Left ventricle myocardium inferior (tissue), 1 donor: Measurements from ENCODE around the gene KRTAP10-10. TPM values are rescaled to one million over a fixed set of nuclear protein-coding genes. Genes with fewer than 3 reads are reported as not detected.
"Not testable (repeated sequence)": the region's sequence is repeated elsewhere in the genome, so short reads cannot be mapped to it uniquely, and the experiment has no call there.

ENCODE experiments used
- DNase-seq: peaks from one replicate; pipeline ENCODE4 v3.0.0-alpha.2; 2020
- H3K27ac ChIP-seq: fragments of 200-600 bp; replicated peaks from 2 replicates; pipeline ENCODE4 v1.8.0; 2021
- H3K27me3 ChIP-seq: fragments of 200-600 bp; 2 replicates; pipeline ENCODE4 v1.8.0; 2021; ENCODE audit warnings: low read depth
- H3K36me3 ChIP-seq: fragments of 200-600 bp; 2 replicates; pipeline ENCODE4 v1.8.0; 2021
- H3K4me1 ChIP-seq: fragments of 200-600 bp; 2 replicates; pipeline ENCODE4 v1.8.0; 2021
- H3K4me3 ChIP-seq: fragments of 200-600 bp; 2 replicates; pipeline ENCODE4 v1.8.0; 2021; ENCODE audit warnings: mild to moderate bottlenecking, moderate library complexity
- H3K9me3 ChIP-seq: fragments of 200-600 bp; replicated peaks from 2 replicates; pipeline ENCODE4 v1.8.0; 2021
- intact Hi-C: fragments of 100-400 bp; cut with micrococcal nuclease; formaldehyde crosslinking; loops from one replicate; pipeline ENCODE4 v1.11.0; 2022
- long read RNA-seq: library from polyadenylated mRNA; unstranded; transcript quantifications from one replicate; pipeline ENCODE4 v2.0.0, GENCODE V29; 2021
- total RNA-seq: library from RNA; stranded (reverse); fragmentation: NEBNext Ultra II Directional; extraction: Animal tissue kit (Norgen Biotek cat#: 25700); gene quantifications from one replicate; pipeline ENCODE4 v1.2.1, GENCODE V29; 2021
- TF ChIP-seq, protein P1 (sequence below): fragments of 200-600 bp; IDR thresholded peaks from 2 replicates; pipeline ENCODE4 v1.8.0; 2021; ENCODE audit warnings: antibody characterized with exemption, mild to moderate bottlenecking, borderline replicate concordance
- donor health status: DM: no; HTN: yes; CAD: no; lungs with severe emphysema.

The KRTAP10-10 gene, protein sequence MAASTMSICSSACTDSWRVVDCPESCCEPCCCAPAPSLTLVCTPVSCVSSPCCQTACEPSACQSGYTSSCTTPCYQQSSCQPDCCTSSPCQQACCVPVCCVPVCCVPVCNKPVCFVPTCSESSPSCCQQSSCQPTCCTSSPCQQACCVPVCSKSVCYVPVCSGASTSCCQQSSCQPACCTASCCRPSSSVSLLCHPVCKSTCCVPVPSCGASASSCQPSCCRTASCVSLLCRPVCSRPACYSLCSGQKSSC
- not detected for total RNA-seq
- long read RNA-seq = 0 reads

DNA sequence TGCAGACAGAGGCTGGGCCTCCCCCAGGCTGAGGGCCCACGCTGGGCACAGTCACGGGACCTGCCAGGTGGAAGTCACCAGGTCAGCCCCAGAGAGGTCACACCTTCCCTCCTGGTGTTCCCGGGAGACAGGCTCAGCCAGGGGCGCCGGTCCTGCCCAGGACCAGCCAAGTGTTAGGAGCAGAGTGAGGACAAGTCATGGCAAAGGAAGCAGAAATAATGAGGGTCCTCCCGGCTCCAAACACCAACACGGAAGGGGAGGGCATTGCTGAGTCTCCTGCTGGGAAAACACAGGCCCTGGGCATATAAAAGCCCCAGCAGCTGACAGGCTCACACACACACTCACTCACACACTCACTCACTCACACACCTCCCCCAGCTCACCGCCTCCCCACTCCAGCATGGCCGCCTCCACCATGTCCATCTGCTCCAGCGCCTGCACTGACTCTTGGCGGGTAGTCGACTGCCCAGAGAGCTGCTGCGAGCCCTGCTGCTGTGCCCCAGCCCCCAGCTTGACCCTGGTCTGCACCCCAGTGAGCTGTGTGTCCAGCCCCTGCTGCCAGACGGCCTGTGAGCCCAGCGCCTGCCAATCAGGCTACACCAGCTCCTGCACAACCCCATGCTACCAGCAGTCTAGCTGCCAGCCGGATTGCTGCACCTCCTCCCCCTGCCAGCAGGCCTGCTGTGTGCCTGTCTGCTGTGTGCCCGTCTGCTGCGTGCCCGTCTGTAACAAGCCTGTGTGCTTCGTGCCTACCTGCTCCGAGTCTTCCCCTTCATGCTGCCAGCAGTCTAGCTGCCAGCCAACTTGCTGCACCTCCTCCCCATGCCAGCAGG is at the start of gene KRTAP10-10:
Gene KRTAP10-10 (plus strand): TSS at position 339 of the 833 bp plus-strand sequence. CDS start 62 bp downstream, at position 401.
- H3K9me3 ChIP-seq = peaks cover 28% of the 10 kb centered on the region
- H3K4me3 ChIP-seq = no peak within 1 kb of the TSS
- intact Hi-C loops = no loop called here
- peaks cover 35% of the 10 kb centered on the region for H3K27me3 ChIP-seq
- no peak within 1 kb of the TSS for H3K27ac ChIP-seq
- TF ChIP-seq, protein P1, sequence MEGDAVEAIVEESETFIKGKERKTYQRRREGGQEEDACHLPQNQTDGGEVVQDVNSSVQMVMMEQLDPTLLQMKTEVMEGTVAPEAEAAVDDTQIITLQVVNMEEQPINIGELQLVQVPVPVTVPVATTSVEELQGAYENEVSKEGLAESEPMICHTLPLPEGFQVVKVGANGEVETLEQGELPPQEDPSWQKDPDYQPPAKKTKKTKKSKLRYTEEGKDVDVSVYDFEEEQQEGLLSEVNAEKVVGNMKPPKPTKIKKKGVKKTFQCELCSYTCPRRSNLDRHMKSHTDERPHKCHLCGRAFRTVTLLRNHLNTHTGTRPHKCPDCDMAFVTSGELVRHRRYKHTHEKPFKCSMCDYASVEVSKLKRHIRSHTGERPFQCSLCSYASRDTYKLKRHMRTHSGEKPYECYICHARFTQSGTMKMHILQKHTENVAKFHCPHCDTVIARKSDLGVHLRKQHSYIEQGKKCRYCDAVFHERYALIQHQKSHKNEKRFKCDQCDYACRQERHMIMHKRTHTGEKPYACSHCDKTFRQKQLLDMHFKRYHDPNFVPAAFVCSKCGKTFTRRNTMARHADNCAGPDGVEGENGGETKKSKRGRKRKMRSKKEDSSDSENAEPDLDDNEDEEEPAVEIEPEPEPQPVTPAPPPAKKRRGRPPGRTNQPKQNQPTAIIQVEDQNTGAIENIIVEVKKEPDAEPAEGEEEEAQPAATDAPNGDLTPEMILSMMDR = no peak
- no peaks in the 10 kb centered on the region for H3K36me3 ChIP-seq
- no peak for DNase-seq
- no peaks in the 10 kb centered on the region for H3K4me1 ChIP-seq

DNA sequence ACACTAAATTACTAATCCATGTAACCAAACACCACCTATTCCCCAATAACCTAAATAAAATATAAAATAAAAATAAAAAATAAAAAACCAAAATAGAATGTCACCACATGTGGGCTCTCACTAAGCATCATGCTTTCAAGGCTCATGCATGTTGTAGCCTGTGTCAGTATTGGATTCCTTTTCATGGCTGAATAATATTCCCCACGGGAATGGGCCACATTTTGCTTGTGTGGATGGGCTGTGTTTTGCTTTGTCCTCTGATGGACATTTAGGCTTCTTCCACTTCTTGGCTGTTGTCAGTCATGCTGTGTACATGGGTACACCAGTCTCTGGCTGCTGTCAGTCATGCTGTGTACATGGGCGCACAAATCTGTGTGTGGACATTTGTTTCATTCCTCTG is 48.1 kb upstream of the KRTAP10-10 start:
- Histone ChIP-seq H3K27me3 (peaks cover 43% of the 10 kb centered on the region), H3K9me3 (peaks cover 7% of the 10 kb centered on the region), H3K27ac (no peak overlapping the region), H3K36me3 (no peaks in the 10 kb centered on the region), H3K4me3 (no peak overlapping the region), H3K4me1 (peaks cover 11% of the 10 kb centered on the region)
- TF ChIP-seq, protein P1 = no peak
- intact Hi-C loops = no loop called here
- DNase-seq = no peak

DNA sequence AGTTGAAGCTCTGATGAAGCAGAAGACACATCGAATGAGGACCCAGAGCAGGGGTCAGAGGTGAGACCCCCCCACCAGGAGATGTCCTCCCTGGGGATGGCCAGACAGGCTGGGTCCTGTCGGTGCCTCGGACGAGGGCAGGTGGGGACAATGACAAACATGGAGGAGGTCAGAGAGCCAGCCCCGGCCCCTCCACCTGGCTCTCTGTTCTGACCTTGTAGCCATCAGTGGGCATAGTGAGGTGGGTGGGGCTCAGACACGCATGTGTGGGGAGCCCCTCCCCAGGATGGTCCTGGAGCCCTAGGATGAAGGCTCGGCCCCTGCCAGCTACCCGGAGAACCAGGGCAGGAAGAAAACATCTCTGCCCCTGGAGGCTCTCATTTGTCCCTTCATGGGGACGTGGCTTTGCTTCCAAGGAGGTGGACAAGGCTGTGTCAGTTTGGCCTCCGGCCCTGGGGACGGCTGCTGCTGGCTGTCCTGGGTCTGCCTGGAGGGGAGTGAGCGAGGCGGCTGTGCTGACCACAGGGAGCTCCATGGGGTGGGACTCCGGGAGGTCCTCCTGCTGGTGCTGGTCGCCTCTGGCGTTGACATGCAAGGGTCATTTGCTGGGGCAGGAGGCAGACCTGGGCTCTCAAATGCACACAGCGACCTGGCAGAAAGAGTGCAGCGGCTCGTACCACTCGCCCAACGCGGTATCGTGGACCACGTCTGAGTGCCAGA is 47.4 kb upstream of the KRTAP10-10 start:
- H3K36me3 ChIP-seq = no peaks in the 10 kb centered on the region
- peaks cover 8% of the 10 kb centered on the region for H3K4me1 ChIP-seq
- DNase-seq = no peak
- intact Hi-C loops = no loop called here
- no peak overlapping the region for H3K4me3 ChIP-seq
- peaks cover 7% of the 10 kb centered on the region for H3K9me3 ChIP-seq
- no peak overlapping the region for H3K27ac ChIP-seq
- TF ChIP-seq, protein P1 = no peak
- peaks cover 37% of the 10 kb centered on the region for H3K27me3 ChIP-seq

DNA sequence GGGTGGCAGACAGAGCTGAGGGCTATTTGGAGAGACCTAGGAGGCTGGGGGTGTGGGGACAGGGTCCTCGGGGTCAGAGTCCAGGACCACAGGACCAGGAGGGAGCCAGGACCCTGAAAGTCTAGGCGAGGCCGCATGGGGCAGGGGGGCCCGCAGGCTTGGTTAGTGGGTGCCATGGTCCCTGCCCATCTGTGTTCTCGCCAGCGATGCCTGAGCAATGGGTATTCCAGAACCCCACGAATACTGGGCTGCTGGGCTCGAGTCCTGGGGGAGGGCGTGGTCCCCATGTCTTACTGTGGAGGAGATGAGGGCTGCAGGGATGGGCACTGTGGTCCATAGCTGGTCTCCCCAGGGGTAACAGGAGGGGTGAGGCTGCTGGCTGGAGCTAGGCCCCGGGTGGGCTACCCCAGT is 46.8 kb upstream of the KRTAP10-10 start:
- intact Hi-C loops = no loop called here
- Histone ChIP-seq H3K4me1 (peaks cover 8% of the 10 kb centered on the region), H3K9me3 (peaks cover 7% of the 10 kb centered on the region), H3K27ac (no peak overlapping the region), H3K4me3 (no peak overlapping the region), H3K36me3 (no peaks in the 10 kb centered on the region), H3K27me3 (peaks cover 37% of the 10 kb centered on the region)
- TF ChIP-seq, protein P1 = no peak
- DNase-seq = no peak

DNA sequence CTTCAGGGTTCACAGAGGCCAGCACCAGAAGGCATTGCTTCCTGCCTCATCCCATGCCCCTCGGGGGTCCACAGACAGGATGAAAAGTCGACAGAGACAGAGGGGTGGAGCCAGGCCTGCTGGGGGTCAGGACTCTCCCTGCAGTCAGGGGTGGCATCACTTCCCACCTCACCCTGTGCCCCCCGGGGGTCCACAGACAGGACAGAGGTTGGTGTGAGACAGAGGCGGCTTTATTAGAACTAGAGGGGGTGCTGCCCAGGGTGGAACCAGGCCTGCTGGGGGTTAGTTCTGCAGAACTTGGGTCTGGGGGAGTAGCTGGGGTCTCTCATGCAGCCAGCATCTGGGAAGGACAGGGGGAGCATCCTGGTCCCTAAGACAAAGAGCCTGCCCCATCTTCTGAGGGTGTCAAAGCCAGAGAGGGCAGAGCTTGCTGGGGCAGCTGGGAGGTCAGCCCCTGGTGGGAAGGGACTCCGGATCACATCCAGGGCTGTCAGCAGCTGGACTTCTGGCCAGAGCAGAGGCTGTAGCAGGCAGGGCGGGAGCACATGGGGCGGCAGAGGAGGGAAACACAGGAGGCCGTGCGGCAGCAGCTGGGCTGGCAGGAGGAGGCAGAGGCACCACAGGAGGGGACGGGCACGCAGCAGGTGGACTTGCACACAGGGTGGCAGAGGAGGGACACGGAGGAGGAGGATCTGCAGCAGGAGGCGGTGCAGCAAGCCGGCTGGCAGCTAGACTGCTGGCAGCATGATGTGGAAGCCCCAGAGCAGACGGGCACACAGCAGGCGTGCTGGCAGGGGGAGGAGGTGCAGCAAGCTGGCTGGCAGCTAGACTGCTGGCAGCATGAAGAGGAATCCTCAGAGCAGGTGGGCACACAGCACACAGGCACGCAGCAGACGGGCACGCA is 46.0 kb upstream of the KRTAP10-10 start:
- H3K36me3 ChIP-seq, H3K9me3 ChIP-seq, H3K4me3 ChIP-seq, H3K4me1 ChIP-seq, DNase-seq, H3K27ac ChIP-seq, intact Hi-C loops: not testable (repeated sequence)
- peaks cover 32% of the 10 kb centered on the region for H3K27me3 ChIP-seq

DNA sequence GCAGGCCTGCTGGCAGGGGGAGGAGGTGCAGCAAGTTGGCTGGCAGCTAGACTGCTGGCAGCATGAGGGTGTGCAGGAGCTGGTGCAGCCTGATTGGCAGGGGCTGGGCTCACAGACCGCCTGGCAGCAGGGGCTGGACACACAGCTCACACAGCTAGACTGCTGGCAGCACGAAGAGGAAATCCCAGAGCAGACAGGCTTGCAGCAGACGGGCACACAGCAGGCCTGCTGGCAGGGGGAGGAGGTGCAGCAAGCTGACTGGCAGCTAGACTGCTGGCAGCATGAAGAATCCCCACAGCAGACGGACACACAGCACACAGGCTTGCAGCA is 45.4 kb upstream of the KRTAP10-10 start:
- DNase-seq, H3K36me3 ChIP-seq, H3K4me3 ChIP-seq, H3K9me3 ChIP-seq, H3K27ac ChIP-seq, intact Hi-C loops, H3K4me1 ChIP-seq: not testable (repeated sequence)
- peaks cover 28% of the 10 kb centered on the region for H3K27me3 ChIP-seq
